ENCODE results near the gene SMNDC1.

GRCh38 chr10:110324805-110325280 is 20.1 kb upstream of the SMNDC1 start:
- no peak for TF ChIP-seq REST (IDR thresholded peaks at IDR 0.05; ENCODE audit: low read depth)
- TF ChIP-seq EP300 (IDR thresholded peaks at IDR 0.05; ENCODE audit: borderline replicate concordance), result no peak
- TF ChIP-seq TAF1 (IDR thresholded peaks at IDR 0.05; ENCODE audit: low read depth), result no peak
- no peak for TF ChIP-seq EGR1 (IDR thresholded peaks at IDR 0.05)
- no peak for TF ChIP-seq MAX (IDR thresholded peaks at IDR 0.05)
- no peak for TF ChIP-seq TEAD4 (IDR thresholded peaks at IDR 0.05)

All from Ishikawa (cell line).